Upper lobe of left lung (tissue), 6 donors: Measurements from ENCODE around the gene DENND1A. TPM values are rescaled to one million over a fixed set of nuclear protein-coding genes. Genes with fewer than 3 reads are reported as not detected.

Experiments
- ATAC-seq, 2 donors: fragments of 200-7000 bp; cut with Tn5 transposase; one replicate each; pipeline ENCODE4 v1.9.1; 2022; ENCODE audit warnings: mild to moderate bottlenecking in 2 of 2, moderate library complexity in 2 of 2; ENCODE audit not compliant: low FRiP score in 2 of 2
- DNase-seq, 2 donors: peaks; one replicate each; pipeline ENCODE4 v3.0.0-alpha.2; 2019 to 2020
- H3K27ac ChIP-seq, 4 donors: fragments of 200-600 bp; sonication (generic); one replicate each; pipeline ENCODE4 v1.5.1; 2016 to 2019
- H3K27me3 ChIP-seq, 4 donors: fragments of 200-600 bp; sonication (generic); one replicate each; pipeline ENCODE4 v1.5.1; 2017 to 2019
- H3K36me3 ChIP-seq, 4 donors: fragments of 200-600 bp; sonication (generic); one replicate each; pipeline ENCODE4 v1.5.1; 2016 to 2019
- H3K4me1 ChIP-seq, 4 donors: fragments of 200-600 bp; sonication (generic); one replicate each; pipeline ENCODE4 v1.5.1; 2018 to 2019
- H3K4me3 ChIP-seq, 4 donors: fragments of 200-600 bp; sonication (generic); one replicate each; pipeline ENCODE4 v1.5.1; 2017 to 2019; ENCODE audit warnings: mild to moderate bottlenecking in 2 of 4, moderate library complexity in 1 of 4
- H3K9me3 ChIP-seq, 4 donors: fragments of 200-600 bp; sonication (generic); one replicate each; pipeline ENCODE4 v1.5.1; 2018 to 2019
- CTCF ChIP-seq, 6 experiments: fragments of 450-650 bp in 4 of 6; fragments of 200-600 bp in 2 of 6; sonication (generic) in 2 of 6; IDR thresholded peaks; one replicate each; pipeline ENCODE4 v1.5.1; 2016 to 2019; ENCODE audit warnings: antibody characterized with exemption in 6 of 6
- EP300 ChIP-seq, 4 donors: sonication (generic); formaldehyde crosslinking; IDR thresholded peaks; one replicate each; pipeline ENCODE4 v1.5.1; 2017; ENCODE audit warnings: antibody characterized with exemption in 4 of 4, control low read depth in 2 of 4
- POLR2A ChIP-seq, 4 donors: fragments of 450-650 bp; IDR thresholded peaks; one replicate each; pipeline ENCODE4 v1.5.1; 2016 to 2017; ENCODE audit warnings: antibody characterized with exemption in 4 of 4, mild to moderate bottlenecking in 2 of 4
- POLR2AphosphoS5 ChIP-seq, 2 donors: sonication (generic); formaldehyde crosslinking; IDR thresholded peaks; one replicate each; pipeline ENCODE4 v1.5.1; 2017; ENCODE audit warnings: antibody characterized with exemption in 2 of 2
- WGBS, 2 donors: methylation state at CpG; one replicate each; pipeline ENCODE4 v1.1.5; 2017 to 2018; 5-methylcytosine and 5-hydroxymethylcytosine counted together
- total RNA-seq, 6 donors: library from RNA; depleted of rRNA in 4 of 6; stranded (reverse); fragments of >200 nt in 4 of 6; gene quantifications; one replicate each; pipeline versions ENCODE4 v1.1.0 to v1.2.1, GENCODE V29; 2016 to 2021
- donor health status: DM: no; HTN: no; CAD: no; lungs with moderate emphysema.
- donor health status: DM: no; HTN: yes; CAD: no; lungs with severe emphysema.

DENND1A gene
- total RNA-seq, 6 donors from 2014 or later: 9.8 to 46.1 (median 16.0) TPM

- 59 to 70% methylated on average over 3 of the region's 3 CpGs for WGBS, 2 donors
- ATAC-seq: no peak
- no peaks in the 10 kb centered on the region for H3K27me3 ChIP-seq
These were observed 271.1 kb downstream of the DENND1A start for GRCh38 chr9:123658792-123659191.

DNA sequence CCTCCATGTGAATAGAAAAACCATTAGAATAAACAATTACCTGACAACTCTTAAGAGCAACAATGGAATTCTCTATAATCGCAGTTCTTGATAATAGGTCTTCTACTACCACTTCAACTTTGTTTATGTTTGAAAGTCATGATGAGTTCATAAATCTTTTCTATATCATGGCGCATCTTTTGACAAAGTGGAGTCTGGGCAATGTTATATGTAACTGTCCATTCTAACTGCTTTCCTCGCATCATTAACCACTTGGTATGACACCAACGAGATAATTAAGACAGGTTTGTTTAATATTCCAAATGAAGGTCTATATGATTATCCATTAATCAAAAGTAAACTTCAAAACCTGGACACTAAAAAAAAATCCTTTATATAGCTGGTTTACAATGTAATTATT, 272.0 kb downstream of the DENND1A start:
- no peak for TF ChIP-seq EP300 (IDR thresholded peaks at IDR 0.05)
- TF ChIP-seq POLR2A (IDR thresholded peaks at IDR 0.05): no peak
- no peak for TF ChIP-seq POLR2AphosphoS5 (IDR thresholded peaks at IDR 0.05)
- TF ChIP-seq CTCF (IDR thresholded peaks at IDR 0.05): no peak
- H3K36me3 ChIP-seq: peaks cover 0 to 7% (median 0%) of the 10 kb centered on the region in 4 donors
- no peaks in the 10 kb centered on the region for H3K27me3 ChIP-seq
- ATAC-seq (no peak), DNase-seq (no peak)
- H3K4me3 ChIP-seq: no peak overlapping the region
- no peak overlapping the region for H3K27ac ChIP-seq
- no peaks in the 10 kb centered on the region for H3K4me1 ChIP-seq
- peaks cover 0 to 7% (median 0%) of the 10 kb centered on the region in 4 donors for H3K9me3 ChIP-seq
- 80 to 91% methylated on average over 4 of the region's 4 CpGs for WGBS, 2 donors

More at GRCh38 chr9:123658792-123659191, 271.1 kb downstream of the DENND1A start:
- Histone ChIP-seq H3K4me3 (no peak overlapping the region), H3K4me1 (no peaks in the 10 kb centered on the region), H3K9me3 (peaks cover 0 to 7% (median under 1%) of the 10 kb centered on the region in 4 donors), H3K36me3 (peaks cover 0 to 7% (median 0%) of the 10 kb centered on the region in 4 donors), H3K27ac (no peak overlapping the region)
- DNase-seq: no peak
- no peak for TF ChIP-seq CTCF (IDR thresholded peaks at IDR 0.05)

DNA sequence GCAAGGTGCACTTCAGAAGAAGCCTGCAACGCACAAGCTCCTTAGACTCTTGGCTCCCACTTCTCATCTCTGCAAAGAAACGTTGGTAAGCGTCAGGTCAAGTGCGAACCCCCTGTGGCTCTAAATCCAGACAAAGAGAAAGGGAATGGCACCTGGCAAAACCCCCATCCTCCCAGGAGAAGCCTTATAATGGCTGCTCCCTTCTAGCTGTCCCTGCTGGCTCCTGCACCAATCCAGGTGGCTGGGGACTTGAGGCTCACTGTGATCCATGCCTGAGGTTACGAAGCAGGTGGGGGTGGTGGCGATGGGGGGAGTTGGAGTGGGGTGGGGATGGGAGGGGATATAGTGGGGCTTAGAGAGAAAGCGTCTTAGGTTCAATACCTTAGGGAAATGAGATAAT, 272.8 kb downstream of the DENND1A start:
- H3K4me1 ChIP-seq: no peaks in the 10 kb centered on the region
- TF ChIP-seq POLR2A (IDR thresholded peaks at IDR 0.05): no peak
- TF ChIP-seq POLR2AphosphoS5 (IDR thresholded peaks at IDR 0.05): no peak
- no peak for TF ChIP-seq EP300 (IDR thresholded peaks at IDR 0.05)
- TF ChIP-seq CTCF (IDR thresholded peaks at IDR 0.05): no peak
- ATAC-seq (no peak), DNase-seq (no peak)
- no peaks in the 10 kb centered on the region for H3K27me3 ChIP-seq
- WGBS, 2 donors: 76 to 94% methylated on average over 7 of the region's 7 CpGs
- H3K9me3 ChIP-seq: peaks cover 0 to 4% (median 0%) of the 10 kb centered on the region in 4 donors
- no peak overlapping the region for H3K4me3 ChIP-seq
- H3K27ac ChIP-seq: no peak overlapping the region
- H3K36me3 ChIP-seq: peaks cover 0 to 3% (median 0%) of the 10 kb centered on the region in 4 donors

DNA sequence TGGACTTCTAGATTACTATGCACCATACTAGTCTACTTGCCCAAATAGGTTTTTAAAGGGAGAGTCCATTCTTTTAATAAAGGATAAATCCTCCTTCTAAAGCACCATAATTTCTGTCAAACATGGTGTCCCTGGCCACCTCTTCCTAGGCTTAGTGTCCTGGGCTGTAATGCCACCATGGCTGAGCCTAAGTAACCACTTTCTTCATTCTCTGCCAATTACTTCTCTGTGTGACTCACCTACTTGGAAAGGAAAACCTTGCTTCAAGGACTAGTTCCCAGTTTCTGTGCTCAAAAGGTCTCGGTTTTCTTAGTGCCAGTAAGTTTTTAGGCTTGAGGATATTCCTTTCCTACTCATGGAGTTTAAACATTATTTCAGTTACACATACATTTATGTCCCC, 273.4 kb downstream of the DENND1A start:
- no peaks in the 10 kb centered on the region for H3K27me3 ChIP-seq
- TF ChIP-seq POLR2A (IDR thresholded peaks at IDR 0.05): no peak
- TF ChIP-seq EP300 (IDR thresholded peaks at IDR 0.05): no peak
- TF ChIP-seq CTCF (IDR thresholded peaks at IDR 0.05): no peak
- TF ChIP-seq POLR2AphosphoS5 (IDR thresholded peaks at IDR 0.05): no peak
- no peaks in the 10 kb centered on the region for H3K4me1 ChIP-seq
- H3K4me3 ChIP-seq: no peak overlapping the region
- ATAC-seq: no peak
- H3K27ac ChIP-seq: no peak overlapping the region
- DNase-seq: no peak
- H3K36me3 ChIP-seq: no peaks in the 10 kb centered on the region
- no peaks in the 10 kb centered on the region for H3K9me3 ChIP-seq
- 65 to 79% methylated on average over 1 of the region's 1 CpG for WGBS, 2 donors

GRCh38 chr9:123655681-123656423, 274.1 kb downstream of the DENND1A start:
- WGBS, 2 donors: 94 to 95% methylated on average over 9 of the region's 9 CpGs
- TF ChIP-seq POLR2AphosphoS5 (IDR thresholded peaks at IDR 0.05): no peak
- TF ChIP-seq POLR2A (IDR thresholded peaks at IDR 0.05): no peak
- TF ChIP-seq EP300 (IDR thresholded peaks at IDR 0.05): no peak
- TF ChIP-seq CTCF (IDR thresholded peaks at IDR 0.05): no peak
- no peak for ATAC-seq

More at GRCh38 chr9:123655681-123656423, 274.1 kb downstream of the DENND1A start:
- Histone ChIP-seq H3K9me3 (no peaks in the 10 kb centered on the region), H3K27me3 (no peaks in the 10 kb centered on the region), H3K36me3 (no peaks in the 10 kb centered on the region), H3K4me3 (no peak overlapping the region), H3K4me1 (no peaks in the 10 kb centered on the region), H3K27ac (no peak overlapping the region)
- no peak for DNase-seq
